AG10803 (cell line): ENCODE results near the gene MOB1A.

ENCODE experiments used
- DNase-seq: peaks from one replicate; pipeline ENCODE4 v3.0.0; 2010; ENCODE audit warnings: low read depth
- H3K4me3 ChIP-seq: 2 replicates; pipeline ENCODE4 v1.5.1; 2011; ENCODE audit warnings: mild to moderate bottlenecking, low read length, control low read depth
- TF ChIP-seq, protein P1 (sequence below): conservative IDR thresholded peaks from 2 replicates; pipeline ENCODE4 v1.5.1; 2011; ENCODE audit warnings: mild to moderate bottlenecking, low read length, control low read depth, inconsistent platforms

Gene MOB1A

DNA sequence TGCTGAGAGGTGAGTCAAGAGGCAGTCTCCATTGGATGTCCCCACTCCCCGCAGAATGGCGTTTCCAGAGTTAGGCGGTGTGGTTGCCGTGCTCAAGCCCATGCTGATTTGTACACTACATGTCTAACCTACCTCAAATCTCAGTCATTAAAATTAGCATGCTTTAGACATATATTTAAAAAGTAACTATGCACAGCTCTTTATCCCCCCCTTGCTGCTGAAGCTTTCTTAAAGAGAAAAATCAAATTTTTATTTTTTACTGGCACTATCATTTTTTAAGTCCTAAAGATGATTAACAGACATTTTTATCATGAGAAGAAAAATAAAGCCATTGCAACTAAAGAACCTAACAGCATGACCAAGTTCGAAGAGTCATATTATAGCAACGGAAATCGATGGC, 73.8 kb downstream of the MOB1A start:
- TF ChIP-seq, protein P1, sequence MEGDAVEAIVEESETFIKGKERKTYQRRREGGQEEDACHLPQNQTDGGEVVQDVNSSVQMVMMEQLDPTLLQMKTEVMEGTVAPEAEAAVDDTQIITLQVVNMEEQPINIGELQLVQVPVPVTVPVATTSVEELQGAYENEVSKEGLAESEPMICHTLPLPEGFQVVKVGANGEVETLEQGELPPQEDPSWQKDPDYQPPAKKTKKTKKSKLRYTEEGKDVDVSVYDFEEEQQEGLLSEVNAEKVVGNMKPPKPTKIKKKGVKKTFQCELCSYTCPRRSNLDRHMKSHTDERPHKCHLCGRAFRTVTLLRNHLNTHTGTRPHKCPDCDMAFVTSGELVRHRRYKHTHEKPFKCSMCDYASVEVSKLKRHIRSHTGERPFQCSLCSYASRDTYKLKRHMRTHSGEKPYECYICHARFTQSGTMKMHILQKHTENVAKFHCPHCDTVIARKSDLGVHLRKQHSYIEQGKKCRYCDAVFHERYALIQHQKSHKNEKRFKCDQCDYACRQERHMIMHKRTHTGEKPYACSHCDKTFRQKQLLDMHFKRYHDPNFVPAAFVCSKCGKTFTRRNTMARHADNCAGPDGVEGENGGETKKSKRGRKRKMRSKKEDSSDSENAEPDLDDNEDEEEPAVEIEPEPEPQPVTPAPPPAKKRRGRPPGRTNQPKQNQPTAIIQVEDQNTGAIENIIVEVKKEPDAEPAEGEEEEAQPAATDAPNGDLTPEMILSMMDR = no peak; the same call in 1 of the 2 replicates
- no peak overlapping the region for H3K4me3 ChIP-seq
- DNase-seq = peak; percentile 7

DNA sequence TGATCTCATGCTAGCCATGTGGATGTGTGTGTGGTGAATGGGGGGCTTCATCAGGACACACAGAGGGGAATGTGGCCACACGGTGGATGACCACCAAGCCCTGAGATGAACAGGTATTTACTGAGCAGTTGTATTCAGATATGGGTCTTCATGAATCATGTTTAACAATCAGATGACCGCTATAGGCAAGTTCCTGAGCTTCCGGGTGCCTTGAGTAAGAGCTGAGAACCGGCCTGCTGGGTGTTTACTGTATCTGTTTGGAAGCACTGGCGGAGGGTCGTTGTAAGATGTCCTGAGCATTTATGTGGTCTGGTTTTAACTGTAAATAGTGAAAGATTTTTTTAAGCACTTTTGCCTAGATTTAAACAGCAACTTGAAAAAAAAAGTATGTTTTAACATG, 74.9 kb downstream of the MOB1A start:
- no peak for DNase-seq
- TF ChIP-seq, protein P1 = no peak
- no peak overlapping the region for H3K4me3 ChIP-seq
